ENCODE results near the gene LOX.

DNA sequence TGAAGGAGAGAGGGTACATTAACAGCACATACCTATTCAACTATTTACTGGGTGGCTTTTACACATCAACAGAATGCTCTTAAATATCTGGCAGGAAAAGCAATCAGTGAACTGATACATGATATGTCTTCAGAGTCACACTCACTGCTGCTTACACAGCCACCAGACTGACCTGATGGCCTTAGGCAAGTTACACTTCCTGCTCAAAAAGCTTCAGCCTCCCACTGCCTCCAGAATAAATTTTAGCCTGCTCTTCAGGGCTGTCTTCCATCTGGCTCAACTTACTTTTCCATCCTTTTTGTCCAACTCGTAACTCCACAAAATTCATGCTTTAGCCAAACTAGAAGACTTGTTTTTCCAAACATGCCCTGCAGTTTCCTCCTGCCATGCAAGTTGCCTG, 10.7 kb downstream of the LOX start:
- TF ChIP-seq SIN3A (IDR thresholded peaks at IDR 0.05; ENCODE audit: low read depth) = no peak
- TF ChIP-seq, protein P1, sequence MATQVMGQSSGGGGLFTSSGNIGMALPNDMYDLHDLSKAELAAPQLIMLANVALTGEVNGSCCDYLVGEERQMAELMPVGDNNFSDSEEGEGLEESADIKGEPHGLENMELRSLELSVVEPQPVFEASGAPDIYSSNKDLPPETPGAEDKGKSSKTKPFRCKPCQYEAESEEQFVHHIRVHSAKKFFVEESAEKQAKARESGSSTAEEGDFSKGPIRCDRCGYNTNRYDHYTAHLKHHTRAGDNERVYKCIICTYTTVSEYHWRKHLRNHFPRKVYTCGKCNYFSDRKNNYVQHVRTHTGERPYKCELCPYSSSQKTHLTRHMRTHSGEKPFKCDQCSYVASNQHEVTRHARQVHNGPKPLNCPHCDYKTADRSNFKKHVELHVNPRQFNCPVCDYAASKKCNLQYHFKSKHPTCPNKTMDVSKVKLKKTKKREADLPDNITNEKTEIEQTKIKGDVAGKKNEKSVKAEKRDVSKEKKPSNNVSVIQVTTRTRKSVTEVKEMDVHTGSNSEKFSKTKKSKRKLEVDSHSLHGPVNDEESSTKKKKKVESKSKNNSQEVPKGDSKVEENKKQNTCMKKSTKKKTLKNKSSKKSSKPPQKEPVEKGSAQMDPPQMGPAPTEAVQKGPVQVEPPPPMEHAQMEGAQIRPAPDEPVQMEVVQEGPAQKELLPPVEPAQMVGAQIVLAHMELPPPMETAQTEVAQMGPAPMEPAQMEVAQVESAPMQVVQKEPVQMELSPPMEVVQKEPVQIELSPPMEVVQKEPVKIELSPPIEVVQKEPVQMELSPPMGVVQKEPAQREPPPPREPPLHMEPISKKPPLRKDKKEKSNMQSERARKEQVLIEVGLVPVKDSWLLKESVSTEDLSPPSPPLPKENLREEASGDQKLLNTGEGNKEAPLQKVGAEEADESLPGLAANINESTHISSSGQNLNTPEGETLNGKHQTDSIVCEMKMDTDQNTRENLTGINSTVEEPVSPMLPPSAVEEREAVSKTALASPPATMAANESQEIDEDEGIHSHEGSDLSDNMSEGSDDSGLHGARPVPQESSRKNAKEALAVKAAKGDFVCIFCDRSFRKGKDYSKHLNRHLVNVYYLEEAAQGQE (IDR thresholded peaks at IDR 0.05; ENCODE audit: low read depth) = no peak
- no peak for TF ChIP-seq YY1 (IDR thresholded peaks at IDR 0.05; ENCODE audit: extremely low read depth, insufficient replicate concordance, low read depth, low read length)
- TF ChIP-seq EZH2phosphoT487 (IDR thresholded peaks at IDR 0.05; ENCODE audit: borderline replicate concordance) = no peak
- TF ChIP-seq, protein P2, sequence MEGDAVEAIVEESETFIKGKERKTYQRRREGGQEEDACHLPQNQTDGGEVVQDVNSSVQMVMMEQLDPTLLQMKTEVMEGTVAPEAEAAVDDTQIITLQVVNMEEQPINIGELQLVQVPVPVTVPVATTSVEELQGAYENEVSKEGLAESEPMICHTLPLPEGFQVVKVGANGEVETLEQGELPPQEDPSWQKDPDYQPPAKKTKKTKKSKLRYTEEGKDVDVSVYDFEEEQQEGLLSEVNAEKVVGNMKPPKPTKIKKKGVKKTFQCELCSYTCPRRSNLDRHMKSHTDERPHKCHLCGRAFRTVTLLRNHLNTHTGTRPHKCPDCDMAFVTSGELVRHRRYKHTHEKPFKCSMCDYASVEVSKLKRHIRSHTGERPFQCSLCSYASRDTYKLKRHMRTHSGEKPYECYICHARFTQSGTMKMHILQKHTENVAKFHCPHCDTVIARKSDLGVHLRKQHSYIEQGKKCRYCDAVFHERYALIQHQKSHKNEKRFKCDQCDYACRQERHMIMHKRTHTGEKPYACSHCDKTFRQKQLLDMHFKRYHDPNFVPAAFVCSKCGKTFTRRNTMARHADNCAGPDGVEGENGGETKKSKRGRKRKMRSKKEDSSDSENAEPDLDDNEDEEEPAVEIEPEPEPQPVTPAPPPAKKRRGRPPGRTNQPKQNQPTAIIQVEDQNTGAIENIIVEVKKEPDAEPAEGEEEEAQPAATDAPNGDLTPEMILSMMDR (IDR thresholded peaks at IDR 0.05 in 2 of 3, conservative IDR thresholded peaks at IDR 0.05 in 1 of 3; ENCODE audit: borderline replicate concordance in 1 of 3, insufficient read depth in 1 of 3, low read depth in 2 of 3, low read length in 2 of 3) = no peak
- TF ChIP-seq EGR1 (IDR thresholded peaks at IDR 0.05; ENCODE audit: low read depth) = no peak
- TF ChIP-seq TCF7L2 (IDR thresholded peaks at IDR 0.05; ENCODE audit: borderline replicate concordance, extremely low read depth, insufficient read depth, insufficient read length) = no peak
- no peak for TF ChIP-seq ZNF274 (IDR thresholded peaks at IDR 0.05; ENCODE audit: low read depth, low read length)
- TF ChIP-seq ZFX (IDR thresholded peaks at IDR 0.05) = no peak
- TF ChIP-seq, protein P3, sequence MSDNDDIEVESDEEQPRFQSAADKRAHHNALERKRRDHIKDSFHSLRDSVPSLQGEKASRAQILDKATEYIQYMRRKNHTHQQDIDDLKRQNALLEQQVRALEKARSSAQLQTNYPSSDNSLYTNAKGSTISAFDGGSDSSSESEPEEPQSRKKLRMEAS (IDR thresholded peaks at IDR 0.05) = no peak
